Epithelial cell of proximal tubule (primary cell): ENCODE data around the gene CDK7. TPM values are rescaled to one million over a fixed set of nuclear protein-coding genes. Genes with fewer than 3 reads are reported as not detected.

Source experiments
- DNase-seq: peaks from one replicate; pipeline ENCODE4 v3.0.0-alpha.2; 2011; ENCODE audit warnings: low read depth
- H3K4me3 ChIP-seq: 2 replicates; pipeline ENCODE4 v1.5.1; 2011; ENCODE audit warnings: low read depth, mild to moderate bottlenecking, low read length
- CTCF ChIP-seq: conservative IDR thresholded peaks from 2 replicates; pipeline ENCODE4 v1.5.1; 2012; ENCODE audit warnings: low read depth, mild to moderate bottlenecking, low read length
- total RNA-seq: library from RNA; depleted of rRNA; stranded (reverse); fragments of >200 nt; gene quantifications from 2 replicates; pipeline ENCODE4 v1.2.3, GENCODE V29; 2015

The CDK7 gene
- total RNA-seq, 1 donor from 2014 or later, result 48.2 TPM

GRCh38 chr5:69288688-69289087 lies 54.0 kb downstream of the CDK7 start:
- no peak overlapping the region for H3K4me3 ChIP-seq
- no peak for DNase-seq
- TF ChIP-seq CTCF, result no peak

- no peak for TF ChIP-seq CTCF
- DNase-seq, result no peak
- H3K4me3 ChIP-seq, result no peak overlapping the region
These were observed 57.6 kb downstream of the CDK7 start for GRCh38 chr5:69292306-69292705.

GRCh38 chr5:69293882-69294281 lies 59.2 kb downstream of the CDK7 start:
- H3K4me3 ChIP-seq, result no peak overlapping the region
- no peak for DNase-seq
- TF ChIP-seq CTCF, result no peak

- DNase-seq, result no peak
These were observed 60.5 kb downstream of the CDK7 start for GRCh38 chr5:69295088-69295754.

DNA sequence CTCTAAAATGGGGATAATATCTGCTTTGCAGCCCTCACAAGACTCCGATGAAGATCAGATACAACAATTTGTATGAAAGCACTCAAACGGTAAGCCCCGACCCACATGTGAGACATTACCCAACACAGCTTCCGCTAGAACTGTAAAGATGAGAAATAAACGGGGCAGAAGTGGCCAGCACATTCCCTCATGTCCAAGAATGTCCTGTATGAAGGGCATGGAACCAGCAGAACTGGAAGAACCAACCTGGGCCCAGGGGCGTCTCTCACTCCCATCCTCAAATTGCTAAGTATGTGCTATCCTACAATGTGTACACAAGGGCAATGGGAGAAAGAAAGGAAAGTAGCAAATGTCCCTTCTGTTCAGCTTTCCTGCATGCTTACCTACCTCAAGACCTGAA lies 64.9 kb downstream of the CDK7 start:
- no peak for DNase-seq
- no peak for TF ChIP-seq CTCF
- H3K4me3 ChIP-seq, result no peak overlapping the region

More at GRCh38 chr5:69295088-69295754, 60.5 kb downstream of the CDK7 start:
- TF ChIP-seq CTCF, result no peak
- H3K4me3 ChIP-seq, result no peak overlapping the region

DNA sequence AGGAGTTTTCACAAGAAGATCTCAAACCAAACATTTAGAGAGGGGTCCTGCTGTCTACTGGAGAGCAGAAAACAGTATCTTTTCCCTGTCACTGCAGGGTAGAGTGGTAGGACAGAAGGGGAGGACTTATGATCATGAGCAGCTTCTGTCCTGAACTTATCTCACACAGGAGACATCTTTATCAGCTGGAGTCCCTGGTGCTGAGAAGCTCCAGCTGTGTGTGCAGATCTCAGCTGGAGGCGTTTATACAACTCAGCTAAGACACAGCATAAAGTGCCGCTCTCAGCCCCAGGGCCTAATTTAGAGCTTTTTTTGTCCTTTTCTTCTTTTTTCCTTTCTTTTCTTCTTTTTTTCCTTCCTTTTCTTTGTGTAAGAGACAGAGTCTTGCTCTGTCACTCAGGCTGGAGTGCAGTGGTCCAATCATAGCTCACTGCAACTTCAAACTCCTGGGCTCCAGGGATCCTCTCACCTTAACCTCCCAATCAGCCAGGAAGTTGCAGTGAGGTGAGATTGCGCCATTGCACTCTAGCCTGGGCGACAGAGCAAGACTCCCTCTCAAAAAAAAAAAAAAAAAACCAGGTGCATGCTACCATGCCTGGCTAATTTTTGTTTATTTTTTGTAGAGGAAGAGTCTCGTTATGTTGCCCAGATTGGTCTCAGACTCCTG lies 66.0 kb downstream of the CDK7 start:
- TF ChIP-seq CTCF, result no peak
- DNase-seq, result no peak
- H3K4me3 ChIP-seq, result no peak overlapping the region

DNA sequence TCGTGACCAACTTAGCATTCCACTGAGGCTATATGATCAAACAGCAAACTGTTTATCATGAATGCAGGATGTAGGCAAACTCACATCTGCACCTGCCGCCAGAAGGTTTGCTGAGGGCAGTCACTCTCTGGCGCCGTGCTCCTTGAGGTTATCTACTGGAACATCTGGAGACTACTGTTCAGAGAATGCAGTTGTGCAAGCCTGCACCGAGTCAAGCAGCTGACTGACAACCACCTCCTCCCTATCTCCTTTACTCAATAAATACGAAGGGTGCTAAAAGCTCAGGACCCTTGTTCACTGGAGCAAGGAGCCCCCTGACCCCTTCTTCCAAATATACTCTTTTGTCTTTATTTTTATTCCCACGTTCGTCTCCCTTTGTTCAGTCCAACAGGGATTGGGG lies 70.8 kb downstream of the CDK7 start:
- no peak for DNase-seq
- TF ChIP-seq CTCF, result no peak
- H3K4me3 ChIP-seq, result no peak overlapping the region
